Neural progenitor cell (in vitro differentiated cells): ENCODE data around the gene HS3ST3B1. TPM values are rescaled to one million over a fixed set of nuclear protein-coding genes. Genes with fewer than 3 reads are reported as not detected.

Experiments
- DNase-seq: peaks from one replicate; pipeline ENCODE4 v3.0.0-alpha.2; 2016; ENCODE audit warnings: low spot score
- H2AFZ ChIP-seq: fragments of 200-600 bp; sonication (generic); replicated peaks from 2 replicates; pipeline ENCODE4 v1.6.1; 2016; ENCODE audit warnings: antibody characterized with exemption
- H3F3A ChIP-seq: fragments of 200-600 bp; sonication (generic); 2 replicates; pipeline ENCODE4 v1.6.1; 2016; ENCODE audit warnings: antibody characterized with exemption, low read depth
- H3K27ac ChIP-seq: fragments of 200-600 bp; sonication (generic); 2 replicates; pipeline ENCODE4 v1.5.1; 2016; ENCODE audit warnings: mild to moderate bottlenecking
- H3K27me3 ChIP-seq: fragments of 200-600 bp; sonication (generic); 2 replicates; pipeline ENCODE4 v1.6.1; 2016; ENCODE audit warnings: mild to moderate bottlenecking, moderate library complexity
- H3K36me3 ChIP-seq: fragments of 200-600 bp; sonication (generic); 2 replicates; pipeline ENCODE4 v1.5.1; 2016
- H3K4me1 ChIP-seq: fragments of 200-600 bp; sonication (generic); 2 replicates; pipeline ENCODE4 v1.6.1; 2016; ENCODE audit warnings: mixed run types
- H3K4me2 ChIP-seq: fragments of 200-600 bp; sonication (generic); 2 replicates; pipeline ENCODE4 v1.6.1; 2016
- H3K4me3 ChIP-seq: fragments of 200-600 bp; sonication (generic); 2 replicates; pipeline ENCODE4 v1.5.1; 2016
- H3K79me2 ChIP-seq: fragments of 200-600 bp; sonication (generic); 2 replicates; pipeline ENCODE4 v1.6.1; 2016; ENCODE audit warnings: low read depth
- H3K9ac ChIP-seq: fragments of 200-600 bp; sonication (generic); 2 replicates; pipeline ENCODE4 v1.6.1; 2016
- H3K9me3 ChIP-seq: fragments of 200-600 bp; sonication (generic); 2 replicates; pipeline ENCODE4 v1.5.1; 2016; ENCODE audit warnings: low read depth
- H4K20me1 ChIP-seq: fragments of 200-600 bp; sonication (generic); 2 replicates; pipeline ENCODE4 v1.6.1; 2016; ENCODE audit warnings: low read depth
- H3K27ac Mint-ChIP-seq: 3 replicates; pipeline ENCODE4 v1.8.0; 2021; ENCODE audit warnings: mixed read lengths
- H3K27me3 Mint-ChIP-seq: 2 replicates; pipeline ENCODE4 v1.8.0; 2022; ENCODE audit warnings: low read depth, mild to moderate bottlenecking, inconsistent platforms, moderate library complexity, mixed read lengths; ENCODE audit not compliant: insufficient read depth
- H3K36me3 Mint-ChIP-seq: 3 replicates; pipeline ENCODE4 v1.8.0; 2021; ENCODE audit warnings: mixed read lengths
- H3K4me1 Mint-ChIP-seq: 3 replicates; pipeline ENCODE4 v1.8.0; 2021; ENCODE audit warnings: mixed read lengths
- H3K4me3 Mint-ChIP-seq: 3 replicates; pipeline ENCODE4 v1.8.0; 2021; ENCODE audit warnings: mild to moderate bottlenecking, moderate library complexity, mixed read lengths
- H3K9me3 Mint-ChIP-seq: 3 replicates; pipeline ENCODE4 v1.8.0; 2020; ENCODE audit warnings: mixed read lengths
- EZH2 ChIP-seq: fragments of 200-600 bp; sonication (generic); IDR thresholded peaks from 2 replicates; pipeline ENCODE4 v1.6.1; 2017; ENCODE audit warnings: antibody characterized with exemption, mild to moderate bottlenecking, moderate library complexity
- EZH2phosphoT487 ChIP-seq: fragments of 200-600 bp; sonication (generic); IDR thresholded peaks from 2 replicates; pipeline ENCODE4 v1.6.1; 2017; ENCODE audit warnings: antibody characterized with exemption
- total RNA-seq: library from RNA; depleted of rRNA; stranded (reverse); fragments of >200 nt; gene quantifications from 2 replicates; pipeline ENCODE4 v1.2.3, GENCODE V29; 2015; ENCODE audit warnings: low replicate concordance
- TF ChIP-seq, protein P1 (sequence below): fragments of 200-600 bp; sonication (generic); IDR thresholded peaks from 2 replicates; pipeline ENCODE4 v1.5.1; 2017; ENCODE audit warnings: antibody characterized with exemption, mild to moderate bottlenecking

HS3ST3B1 gene
- total RNA-seq, 1 donor from 2014 or later = 21.5 TPM

DNA sequence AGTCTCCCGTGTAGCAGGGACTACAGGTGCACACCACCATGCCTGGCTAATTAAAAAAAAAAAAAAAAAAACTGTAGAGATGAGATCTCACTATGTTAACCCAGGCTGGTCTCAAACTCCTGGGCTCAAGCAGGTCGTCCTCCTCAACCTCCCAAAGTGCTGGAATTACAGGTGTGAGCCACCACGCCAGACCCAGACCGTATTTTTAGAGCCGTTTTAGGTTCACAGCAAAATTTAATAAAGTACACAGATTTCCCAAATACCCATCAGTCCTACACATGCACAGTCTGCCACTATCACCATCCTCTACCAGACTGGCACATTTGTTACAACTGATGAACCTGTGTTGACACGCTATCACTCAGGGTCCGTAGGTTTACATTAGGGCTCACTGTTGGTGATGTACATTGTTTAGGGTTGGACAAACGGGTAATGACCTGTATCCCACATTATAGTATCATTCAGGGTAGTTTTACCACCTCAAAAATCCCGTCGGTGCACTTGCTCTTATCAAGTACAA, 10.4 kb downstream of the HS3ST3B1 start:
- H3K9ac ChIP-seq = no peak overlapping the region
- H3K4me1 ChIP-seq = peaks cover 40% of the 10 kb centered on the region
- no peak for DNase-seq
- peaks cover 25% of the 10 kb centered on the region for H4K20me1 ChIP-seq
- H3K4me3 ChIP-seq = no peak overlapping the region
- H3F3A ChIP-seq = peaks cover 18% of the 10 kb centered on the region
- no peaks in the 10 kb centered on the region for H3K36me3 ChIP-seq
- Mint-ChIP-seq H3K36me3 (peaks cover 22% of the 10 kb centered on the region), H3K4me3 (no peak overlapping the region), H3K9me3 (peaks cover 9% of the 10 kb centered on the region), H3K4me1 (peaks cover 33% of the 10 kb centered on the region), H3K27me3 (peaks cover 9% of the 10 kb centered on the region), H3K27ac (no peak overlapping the region)
- H3K79me2 ChIP-seq = peaks cover 51% of the 10 kb centered on the region
- no peak overlapping the region for H3K4me2 ChIP-seq
- no peaks in the 10 kb centered on the region for H3K9me3 ChIP-seq
- TF ChIP-seq EZH2 (no peak), EZH2phosphoT487 (no peak)
- TF ChIP-seq, protein P1, sequence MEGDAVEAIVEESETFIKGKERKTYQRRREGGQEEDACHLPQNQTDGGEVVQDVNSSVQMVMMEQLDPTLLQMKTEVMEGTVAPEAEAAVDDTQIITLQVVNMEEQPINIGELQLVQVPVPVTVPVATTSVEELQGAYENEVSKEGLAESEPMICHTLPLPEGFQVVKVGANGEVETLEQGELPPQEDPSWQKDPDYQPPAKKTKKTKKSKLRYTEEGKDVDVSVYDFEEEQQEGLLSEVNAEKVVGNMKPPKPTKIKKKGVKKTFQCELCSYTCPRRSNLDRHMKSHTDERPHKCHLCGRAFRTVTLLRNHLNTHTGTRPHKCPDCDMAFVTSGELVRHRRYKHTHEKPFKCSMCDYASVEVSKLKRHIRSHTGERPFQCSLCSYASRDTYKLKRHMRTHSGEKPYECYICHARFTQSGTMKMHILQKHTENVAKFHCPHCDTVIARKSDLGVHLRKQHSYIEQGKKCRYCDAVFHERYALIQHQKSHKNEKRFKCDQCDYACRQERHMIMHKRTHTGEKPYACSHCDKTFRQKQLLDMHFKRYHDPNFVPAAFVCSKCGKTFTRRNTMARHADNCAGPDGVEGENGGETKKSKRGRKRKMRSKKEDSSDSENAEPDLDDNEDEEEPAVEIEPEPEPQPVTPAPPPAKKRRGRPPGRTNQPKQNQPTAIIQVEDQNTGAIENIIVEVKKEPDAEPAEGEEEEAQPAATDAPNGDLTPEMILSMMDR = no peak
- H3K27me3 ChIP-seq = peaks cover 18% of the 10 kb centered on the region
- H2AFZ ChIP-seq = no peak overlapping the region
- no peak overlapping the region for H3K27ac ChIP-seq

DNA sequence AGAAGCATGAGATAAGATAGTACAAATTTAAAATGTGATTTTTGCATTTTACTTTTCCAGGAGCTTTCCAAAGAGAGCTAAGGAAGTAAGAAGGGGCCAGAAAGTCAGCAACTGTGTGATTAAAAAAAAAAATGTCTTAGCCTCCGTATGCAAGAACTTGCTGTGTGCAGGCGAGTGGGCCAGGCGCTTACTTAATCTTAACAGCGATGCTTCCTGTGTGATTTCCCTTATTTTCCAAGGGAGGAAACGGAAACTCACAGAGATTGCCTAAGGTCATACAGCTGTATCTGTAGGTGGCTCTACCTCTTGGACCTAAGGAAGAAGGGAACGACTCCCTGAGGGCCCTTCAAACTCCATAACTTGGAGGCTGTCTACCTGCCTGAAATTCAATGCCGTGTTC, 11.1 kb downstream of the HS3ST3B1 start:
- Histone ChIP-seq H3K4me1 (peaks cover 41% of the 10 kb centered on the region), H3K27me3 (peaks cover 11% of the 10 kb centered on the region), H3K79me2 (peaks cover 47% of the 10 kb centered on the region), H3F3A (peaks cover 25% of the 10 kb centered on the region), H3K9ac (no peak overlapping the region), H3K36me3 (no peaks in the 10 kb centered on the region), H3K4me2 (no peak overlapping the region), H3K9me3 (no peaks in the 10 kb centered on the region), H2AFZ (no peak overlapping the region), H3K4me3 (no peak overlapping the region), H4K20me1 (peaks cover 24% of the 10 kb centered on the region), H3K27ac (no peak overlapping the region)
- Mint-ChIP-seq H3K27ac (no peak overlapping the region), H3K27me3 (peaks cover 9% of the 10 kb centered on the region), H3K4me3 (no peak overlapping the region), H3K9me3 (peaks cover 9% of the 10 kb centered on the region), H3K4me1 (peaks cover 35% of the 10 kb centered on the region), H3K36me3 (peaks cover 22% of the 10 kb centered on the region)
- no peak for DNase-seq
- TF ChIP-seq EZH2phosphoT487 = no peak
- TF ChIP-seq, protein P1 = no peak
- no peak for TF ChIP-seq EZH2

DNA sequence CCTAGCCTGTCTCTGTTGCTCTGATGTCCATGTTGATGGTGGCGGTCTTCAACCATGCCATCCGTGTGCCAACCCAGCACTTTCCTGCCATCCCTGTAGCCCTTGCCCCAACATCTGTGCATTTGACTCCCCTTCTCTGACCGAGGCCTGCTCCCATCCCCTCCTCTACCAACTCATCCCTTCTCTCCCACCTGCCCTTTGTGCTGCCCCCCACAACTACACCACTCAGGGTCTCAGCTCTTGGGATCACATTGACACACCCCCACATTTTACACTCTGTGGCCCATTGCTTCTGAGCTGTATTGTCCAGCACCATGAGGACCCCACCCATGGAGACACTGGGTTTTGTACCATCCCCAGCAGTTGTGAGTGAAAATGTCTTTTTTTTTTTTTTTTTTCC, 11.6 kb downstream of the HS3ST3B1 start:
- peaks cover 22% of the 10 kb centered on the region for H3K36me3 Mint-ChIP-seq
- no peak for DNase-seq
- peaks cover 9% of the 10 kb centered on the region for H3K27me3 Mint-ChIP-seq
- Histone ChIP-seq H3K9me3 (no peaks in the 10 kb centered on the region), H3K4me1 (peaks cover 42% of the 10 kb centered on the region), H3F3A (peaks cover 31% of the 10 kb centered on the region), H3K9ac (no peak overlapping the region), H4K20me1 (peaks cover 25% of the 10 kb centered on the region), H3K27me3 (peaks cover 7% of the 10 kb centered on the region), H3K36me3 (no peaks in the 10 kb centered on the region), H2AFZ (no peak overlapping the region), H3K4me3 (no peak overlapping the region), H3K4me2 (no peak overlapping the region), H3K27ac (no peak overlapping the region), H3K79me2 (peaks cover 43% of the 10 kb centered on the region)
- H3K9me3 Mint-ChIP-seq = peaks cover 9% of the 10 kb centered on the region
- H3K27ac Mint-ChIP-seq = no peak overlapping the region
- peaks cover 40% of the 10 kb centered on the region for H3K4me1 Mint-ChIP-seq
- TF ChIP-seq, protein P1 = no peak
- TF ChIP-seq EZH2phosphoT487 (no peak), EZH2 (no peak)
- H3K4me3 Mint-ChIP-seq = no peak overlapping the region
